Astrocyte (in vitro differentiated cells and primary cell): ENCODE measurements around the gene EXOSC1.

ENCODE experiments used
- CTCF ChIP-seq: IDR thresholded peaks from 2 replicates; pipeline ENCODE4 v1.5.1; 2011; ENCODE audit warnings: low read depth, mild to moderate bottlenecking, inconsistent platforms, low read length, moderate library complexity; ENCODE audit not compliant: insufficient read depth
- EZH2 ChIP-seq: IDR thresholded peaks from 2 replicates; pipeline ENCODE4 v1.6.1; 2012; ENCODE audit warnings: mild to moderate bottlenecking, low read length, inconsistent platforms; ENCODE audit not compliant: insufficient read depth

- TF ChIP-seq CTCF (no peak), EZH2 (no peak)
These were observed 6.5 kb upstream of the EXOSC1 start for GRCh38 chr10:97452352-97452751.
